ENCODE measurements around the gene HPS1.

- TF ChIP-seq NRF1 (IDR thresholded peaks at IDR 0.05; ENCODE audit: low read depth, low read length) (no peak), EZH2phosphoT487 (IDR thresholded peaks at IDR 0.05; ENCODE audit: borderline replicate concordance, low read depth) (no peak), REST (IDR thresholded peaks at IDR 0.05; ENCODE audit: low read depth, low read length) (no peak), CTCF (IDR thresholded peaks at IDR 0.05) (no peak), FOSL2 (IDR thresholded peaks at IDR 0.05; ENCODE audit: borderline replicate concordance, low read depth) (no peak), RAD21 (IDR thresholded peaks at IDR 0.05; ENCODE audit: low read length) (no peak), USF2 (IDR thresholded peaks at IDR 0.05; ENCODE audit: borderline replicate concordance, low read depth, low read length) (no peak), POLR2AphosphoS5 (IDR thresholded peaks at IDR 0.05; ENCODE audit: low read depth, low read length) (no peak), TAF1 (IDR thresholded peaks at IDR 0.05; ENCODE audit: borderline replicate concordance, low read depth, low read length) (no peak), NFIC (IDR thresholded peaks at IDR 0.05; ENCODE audit: borderline replicate concordance) (no peak), RCOR1 (IDR thresholded peaks at IDR 0.05; ENCODE audit: low read length) (no peak), SMC3 (IDR thresholded peaks at IDR 0.05; ENCODE audit: low read depth, low read length) (no peak), FOXM1 (IDR thresholded peaks at IDR 0.05; ENCODE audit: low read depth) (no peak), SIN3A (IDR thresholded peaks at IDR 0.05; ENCODE audit: borderline replicate concordance, low read depth, low read length) (no peak)
Observed at GRCh38 chr10:98432330-98432729, 14.4 kb downstream of the HPS1 start.

All from SK-N-SH (cell line).